CD4-positive, alpha-beta memory T cell (primary cell): ENCODE data around the gene TMEM156. TPM values are rescaled to one million over a fixed set of nuclear protein-coding genes. Genes with fewer than 3 reads are reported as not detected.

Experiments
- CTCF ChIA-PET: fragments of 350-600 bp; sonication (Branson Sonifier 250); formaldehyde crosslinking; loops from one replicate; lab custom pipeline; 2021; ENCODE audit warnings: inconsistent platforms; ENCODE audit not compliant: partially characterized antibody; lab: Charles Lee
- POLR2A ChIA-PET: fragments of 350-600 bp; sonication (Branson Sonifier 250); formaldehyde crosslinking; loops from one replicate; lab custom pipeline; 2021; ENCODE audit not compliant: partially characterized antibody; lab: Charles Lee
- DNase-seq, 5 donors: peaks; one replicate each; pipeline versions ENCODE4 v3.0.0 to v3.0.0-alpha.2; 2020 to 2022; ENCODE audit warnings: mixed read lengths in 1 of 5
- H3K27ac ChIP-seq: one replicate; pipeline ENCODE4 v1.7.0; 2013; ENCODE audit warnings: low read depth, low read length
- H3K27me3 ChIP-seq: 2 replicates; pipeline ENCODE4 v1.7.0; 2013; ENCODE audit warnings: mild to moderate bottlenecking, low read length, moderate library complexity; ENCODE audit not compliant: insufficient read depth
- H3K36me3 ChIP-seq: 2 replicates; pipeline ENCODE4 v1.7.0; 2013; ENCODE audit warnings: mild to moderate bottlenecking, low read length, moderate library complexity; ENCODE audit not compliant: insufficient read depth
- H3K4me1 ChIP-seq: 2 replicates; pipeline ENCODE4 v1.7.0; 2013; ENCODE audit warnings: mild to moderate bottlenecking, low read length, moderate library complexity; ENCODE audit not compliant: insufficient read depth
- H3K4me3 ChIP-seq, 2 donors: one replicate each; pipeline ENCODE4 v1.7.0; 2013; ENCODE audit warnings: low read length in 2 of 2, mild to moderate bottlenecking in 1 of 2
- H3K9me3 ChIP-seq, 2 donors: one replicate each; pipeline ENCODE4 v1.7.0; 2013; ENCODE audit warnings: low read length in 2 of 2, control low read depth in 1 of 2; ENCODE audit not compliant: control insufficient read depth in 1 of 2
- H3K27ac Mint-ChIP-seq, 7 donors: one replicate each; pipeline ENCODE4 v1.8.0; 2020 to 2021; ENCODE audit warnings: mixed read lengths in 7 of 7, mild to moderate bottlenecking in 6 of 7, inconsistent platforms in 3 of 7, moderate library complexity in 3 of 7
- H3K27me3 Mint-ChIP-seq, 2 donors: one replicate each; pipeline ENCODE4 v1.8.0; 2020 to 2021; ENCODE audit warnings: mixed read lengths in 2 of 2
- H3K36me3 Mint-ChIP-seq, 2 donors: one replicate each; pipeline ENCODE4 v1.8.0; 2020 to 2021; ENCODE audit warnings: mixed read lengths in 2 of 2, inconsistent platforms in 1 of 2, mild to moderate bottlenecking in 1 of 2
- H3K4me1 Mint-ChIP-seq, 4 donors: one replicate each; pipeline ENCODE4 v1.8.0; 2020 to 2021; ENCODE audit warnings: mixed read lengths in 4 of 4, mild to moderate bottlenecking in 1 of 4
- H3K4me3 Mint-ChIP-seq, 8 donors: one replicate each; pipeline ENCODE4 v1.8.0; 2020 to 2021; ENCODE audit warnings: mixed read lengths in 8 of 8, mild to moderate bottlenecking in 7 of 8, moderate library complexity in 6 of 8, inconsistent platforms in 3 of 8
- H3K9me3 Mint-ChIP-seq, 8 donors: one replicate each; pipeline ENCODE4 v1.8.0; 2020 to 2021; ENCODE audit warnings: mixed read lengths in 8 of 8, mild to moderate bottlenecking in 5 of 8, inconsistent platforms in 3 of 8, moderate library complexity in 1 of 8
- intact Hi-C: fragments of 100-400 bp; cut with micrococcal nuclease; formaldehyde crosslinking; loops from one replicate; pipeline ENCODE4 v1.15.1; 2023
- polyA plus RNA-seq, 2 donors: library from polyadenylated mRNA; unstranded; fragments of 300-500 nt; fragmentation: Illumina TruSeq; gene quantifications; one replicate each; pipeline ENCODE4 v1.2.3, GENCODE V29; 2021
- total RNA-seq, 2 experiments: library from RNA; stranded (reverse); gene quantifications; one replicate each; pipeline ENCODE4 v1.2.3, GENCODE V29; 2021

Gene TMEM156
- total and polyA plus RNA-seq, 4 experiments from 2014 or later, result 16.8 to 53.1 (median 32.8) TPM

DNA sequence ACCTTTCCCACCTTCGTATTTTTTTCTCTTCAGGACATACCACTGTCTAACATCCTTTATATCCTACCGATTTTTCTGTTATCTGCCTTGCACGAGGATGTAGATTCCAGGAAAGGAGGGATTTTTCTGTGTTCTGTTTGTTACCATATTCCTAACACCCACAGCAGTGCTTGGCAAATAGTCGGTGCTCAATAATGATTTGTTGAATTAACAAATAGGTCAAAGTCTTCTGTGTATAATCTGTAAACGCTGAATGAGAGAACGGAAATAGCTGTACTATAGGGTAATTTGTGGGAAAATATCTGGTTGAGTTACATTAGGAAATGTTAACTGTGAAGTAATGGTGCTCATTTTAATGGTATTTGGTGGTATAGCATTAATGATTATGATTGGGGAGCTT is 81.5 kb downstream of the TMEM156 start:
- no peaks in the 10 kb centered on the region for H3K9me3 Mint-ChIP-seq
- Histone ChIP-seq H3K27ac (no peak overlapping the region), H3K4me1 (peaks cover 21% of the 10 kb centered on the region), H3K36me3 (no peaks in the 10 kb centered on the region), H3K27me3 (no peaks in the 10 kb centered on the region), H3K4me3 (no peak overlapping the region), H3K9me3 (no peaks in the 10 kb centered on the region)
- intact Hi-C loops, result no loop called here
- ChIA-PET CTCF (interaction anchor here (1.6 to 2.0 kb wide), 3 partner anchors 10 to 185 kb away, joined by 4 to 6 read pairs (median 4); no protein-coding TSS in a partner anchor), POLR2A (interaction anchor here (0.6 to 1.9 kb wide), 4 partner anchors 8 to 508 kb away, joined by 3 to 9 read pairs (median 3); partner anchors contain the start of genes LIAS and RPL9)
- peaks cover 18 to 25% (median 19%) of the 10 kb centered on the region in 4 donors for H3K4me1 Mint-ChIP-seq
- H3K36me3 Mint-ChIP-seq, result no peaks in the 10 kb centered on the region
- peak overlapping the region; percentile 83 to 100 (median 97) for H3K27ac Mint-ChIP-seq
- peak overlapping the region in 1 of 8 donors; percentile 62 for H3K4me3 Mint-ChIP-seq
- H3K27me3 Mint-ChIP-seq, result no peaks in the 10 kb centered on the region
- no peak for DNase-seq

DNA sequence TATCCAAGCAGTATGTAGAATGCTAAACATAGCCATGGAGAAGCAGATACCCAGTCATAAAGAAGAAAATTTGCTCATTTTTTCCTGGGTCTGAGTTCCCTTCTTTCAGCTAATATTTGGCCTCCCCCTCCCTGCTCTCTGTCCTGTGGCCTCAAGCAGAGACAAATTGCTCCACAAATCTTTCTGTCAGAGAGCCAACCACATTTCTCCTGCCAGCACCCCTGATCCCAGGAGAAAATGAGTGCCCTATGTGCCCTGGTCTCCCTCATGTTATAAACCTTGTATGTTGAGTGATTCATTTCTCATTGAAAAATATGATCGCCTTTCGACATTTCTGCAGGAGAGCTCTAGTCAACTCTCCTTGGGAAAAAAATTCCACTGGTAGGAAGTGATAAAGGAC is 82.0 kb downstream of the TMEM156 start:
- no peak for DNase-seq
- intact Hi-C loops, result no loop called here
- POLR2A ChIA-PET, result interaction anchor here (0.8 to 1.9 kb wide), 7 partner anchors 8 to 96 kb away, joined by 3 to 9 read pairs (median 3); no protein-coding TSS in a partner anchor

DNA sequence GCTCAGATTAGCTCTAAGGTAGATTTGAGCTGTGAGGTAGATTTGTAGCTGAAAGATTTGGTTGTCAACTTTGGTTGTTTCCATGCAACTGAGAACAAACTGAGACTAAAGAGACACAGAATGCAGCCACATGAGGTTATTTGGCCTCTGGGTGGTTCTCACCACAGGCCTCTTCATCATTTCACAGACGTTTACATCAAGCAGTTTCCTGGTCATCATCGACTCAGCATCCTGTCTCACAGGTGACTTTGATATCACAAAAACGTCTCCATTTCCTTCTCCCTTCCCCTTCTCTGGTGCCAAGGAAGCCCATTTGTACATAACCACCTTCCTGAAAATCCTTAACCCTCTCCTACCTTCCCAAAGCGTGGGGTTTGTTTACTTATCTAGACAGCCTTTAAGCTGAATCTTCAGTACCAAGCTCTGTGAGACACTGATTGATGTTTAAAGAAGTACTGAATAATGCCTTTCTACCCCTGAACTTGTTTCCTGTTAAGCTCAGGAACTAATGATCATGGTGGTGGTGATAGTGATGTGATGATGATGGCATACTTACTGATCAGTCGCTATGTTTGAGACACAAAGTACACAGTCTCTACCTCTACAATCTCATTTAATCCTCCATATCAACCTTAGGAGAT is 82.7 kb downstream of the TMEM156 start:
- POLR2A ChIA-PET, result interaction anchor here (0.6 to 1.9 kb wide), 8 partner anchors 9 to 159 kb away, joined by 3 to 9 read pairs (median 3); no protein-coding TSS in a partner anchor
- Histone ChIP-seq H3K27me3 (no peaks in the 10 kb centered on the region), H3K27ac (peak overlapping the region; percentile 11), H3K36me3 (no peaks in the 10 kb centered on the region), H3K4me1 (peaks cover 21% of the 10 kb centered on the region), H3K4me3 (no peak overlapping the region), H3K9me3 (no peaks in the 10 kb centered on the region)
- peak; percentile 77 to 88 (median 82) for DNase-seq
- Mint-ChIP-seq H3K4me3 (peak overlapping the region in 6 of 8 donors; percentile 22 to 76 (median 62)), H3K9me3 (no peaks in the 10 kb centered on the region), H3K27ac (peak overlapping the region; percentile 83 to 100 (median 97)), H3K36me3 (no peaks in the 10 kb centered on the region), H3K4me1 (peaks cover 18 to 25% (median 19%) of the 10 kb centered on the region in 4 donors), H3K27me3 (no peaks in the 10 kb centered on the region)
- CTCF ChIA-PET, result interaction anchor here (0.8 to 3.3 kb wide), 11 partner anchors 9 to 232 kb away, joined by 3 to 16 read pairs (median 4); no protein-coding TSS in a partner anchor
- intact Hi-C loops, result loop anchor here (5.0 kb wide), 2 partner anchors 33 to 83 kb away; partner anchors contain the start of gene TMEM156

More for the DNA sequence above, 82.0 kb downstream of the TMEM156 start:
- Mint-ChIP-seq H3K9me3 (no peaks in the 10 kb centered on the region), H3K36me3 (no peaks in the 10 kb centered on the region), H3K27ac (peak overlapping the region; percentile 83 to 100 (median 97)), H3K4me1 (peaks cover 18 to 25% (median 19%) of the 10 kb centered on the region in 4 donors), H3K27me3 (no peaks in the 10 kb centered on the region), H3K4me3 (peak overlapping the region in 1 of 8 donors; percentile 62)
- peaks cover 21% of the 10 kb centered on the region for H3K4me1 ChIP-seq
- H3K9me3 ChIP-seq, result no peaks in the 10 kb centered on the region
- no peaks in the 10 kb centered on the region for H3K27me3 ChIP-seq
- no peak overlapping the region for H3K4me3 ChIP-seq
- no peaks in the 10 kb centered on the region for H3K36me3 ChIP-seq
- CTCF ChIA-PET, result interaction anchor here (0.8 to 3.3 kb wide), 11 partner anchors 9 to 232 kb away, joined by 3 to 16 read pairs (median 4); no protein-coding TSS in a partner anchor
- H3K27ac ChIP-seq, result peak overlapping the region; percentile 11

DNA sequence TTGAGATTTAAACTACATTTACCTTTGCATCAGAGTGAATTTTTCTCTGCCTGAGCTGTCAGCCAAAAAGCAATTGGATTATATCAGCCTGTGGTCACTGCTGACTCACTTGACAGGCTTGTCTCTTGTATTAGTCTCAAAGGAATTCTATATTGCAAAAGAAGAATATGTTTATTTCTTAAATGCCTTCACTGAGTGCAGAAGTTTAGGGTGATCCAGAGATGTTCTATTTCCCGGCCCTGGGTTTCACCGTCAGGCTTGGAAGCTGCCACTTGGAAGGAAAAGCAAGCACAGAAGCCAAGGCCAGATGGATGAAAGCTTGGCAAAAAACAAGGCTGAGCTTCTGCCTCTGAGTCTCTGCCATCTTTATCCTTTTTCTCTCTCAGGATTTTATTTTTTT is 83.7 kb downstream of the TMEM156 start:
- Histone ChIP-seq H3K36me3 (no peaks in the 10 kb centered on the region), H3K27me3 (no peaks in the 10 kb centered on the region), H3K4me1 (peaks cover 21% of the 10 kb centered on the region), H3K9me3 (no peaks in the 10 kb centered on the region), H3K27ac (no peak overlapping the region), H3K4me3 (no peak overlapping the region)
- H3K36me3 Mint-ChIP-seq, result no peaks in the 10 kb centered on the region
- intact Hi-C loops, result loop anchor here (5.0 kb wide), 2 partner anchors 34 to 84 kb away; partner anchors contain the start of gene TMEM156
- peak overlapping the region; percentile 83 to 100 (median 97) for H3K27ac Mint-ChIP-seq
- H3K4me3 Mint-ChIP-seq, result no peak overlapping the region
- ChIA-PET POLR2A (no interaction called here), CTCF (interaction anchor here (1.2 to 3.3 kb wide), 4 partner anchors 8 to 233 kb away, joined by 3 to 16 read pairs (median 6); no protein-coding TSS in a partner anchor)
- no peaks in the 10 kb centered on the region for H3K9me3 Mint-ChIP-seq
- peaks cover 18 to 25% (median 19%) of the 10 kb centered on the region in 4 donors for H3K4me1 Mint-ChIP-seq
- no peak for DNase-seq
- H3K27me3 Mint-ChIP-seq, result peaks cover 0 to 2% of the 10 kb centered on the region in 2 donors

DNA sequence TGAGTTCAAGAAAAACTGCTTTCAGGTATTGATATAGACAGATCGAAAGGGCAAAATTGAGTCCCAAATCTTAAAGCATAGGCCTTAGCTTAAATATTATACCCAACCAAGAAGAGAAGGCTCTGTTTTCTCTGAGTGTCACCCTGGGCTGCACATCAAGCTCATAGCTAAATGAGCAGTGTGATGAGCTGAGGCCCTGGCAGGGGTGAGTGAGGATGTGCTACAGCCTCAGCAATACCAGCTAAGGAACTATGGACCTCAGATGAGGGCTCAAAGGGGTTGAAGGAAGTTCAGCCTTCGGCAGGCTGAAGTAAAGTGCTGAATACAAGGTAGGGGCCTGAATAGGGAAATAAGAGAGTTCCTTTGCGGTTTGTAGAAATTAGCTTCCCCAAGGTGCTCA is 85.3 kb downstream of the TMEM156 start:
- Histone ChIP-seq H3K27me3 (no peaks in the 10 kb centered on the region), H3K9me3 (no peaks in the 10 kb centered on the region), H3K4me3 (no peak overlapping the region), H3K36me3 (no peaks in the 10 kb centered on the region), H3K4me1 (peaks cover 21% of the 10 kb centered on the region), H3K27ac (no peak overlapping the region)
- H3K27me3 Mint-ChIP-seq, result peaks cover 0 to 2% of the 10 kb centered on the region in 2 donors
- peaks cover 18 to 25% (median 19%) of the 10 kb centered on the region in 4 donors for H3K4me1 Mint-ChIP-seq
- DNase-seq, result no peak
- H3K36me3 Mint-ChIP-seq, result no peaks in the 10 kb centered on the region
- peak overlapping the region in 5 of 7 donors; percentile 49 to 79 (median 62) for H3K27ac Mint-ChIP-seq
- H3K4me3 Mint-ChIP-seq, result peak overlapping the region in 1 of 8 donors; percentile 22
- ChIA-PET POLR2A (no interaction called here), CTCF (interaction anchor here (1.2 to 3.3 kb wide), 2 partner anchors 45 to 189 kb away, joined by 3 to 16 read pairs; no protein-coding TSS in a partner anchor)
- no peaks in the 10 kb centered on the region for H3K9me3 Mint-ChIP-seq
- intact Hi-C loops, result loop anchor here (5.0 kb wide), 2 partner anchors 35 to 85 kb away; partner anchors contain the start of gene TMEM156

DNA sequence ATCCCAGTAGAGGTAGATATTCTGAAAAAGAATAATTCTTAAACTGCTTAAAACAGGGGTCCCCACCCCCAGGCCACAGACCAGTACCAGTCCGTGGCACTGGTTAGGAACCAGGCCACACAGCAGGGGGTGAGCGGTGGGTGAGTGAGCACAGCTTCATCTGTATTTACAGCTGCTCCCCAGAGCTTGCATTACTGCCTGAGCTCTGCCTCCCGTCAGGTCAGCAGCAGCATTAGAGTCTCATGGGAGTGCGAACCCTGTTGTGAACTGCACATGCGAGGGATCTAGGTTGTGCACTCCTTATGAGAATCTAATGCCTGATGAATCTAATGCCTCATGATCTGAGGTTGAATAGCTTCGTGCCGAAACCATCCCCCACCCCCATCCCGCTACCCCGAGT is 87.8 kb downstream of the TMEM156 start:
- ChIA-PET CTCF (no interaction called here), POLR2A (no interaction called here)
- Mint-ChIP-seq H3K27me3 (peaks cover 0 to 2% of the 10 kb centered on the region in 2 donors), H3K4me1 (peaks cover 8 to 12% (median 9%) of the 10 kb centered on the region in 4 donors), H3K9me3 (no peaks in the 10 kb centered on the region), H3K27ac (no peak overlapping the region), H3K36me3 (no peaks in the 10 kb centered on the region), H3K4me3 (no peak overlapping the region)
- intact Hi-C loops, result no loop called here
- no peaks in the 10 kb centered on the region for H3K36me3 ChIP-seq
- peaks cover 11% of the 10 kb centered on the region for H3K4me1 ChIP-seq
- no peaks in the 10 kb centered on the region for H3K27me3 ChIP-seq
- H3K4me3 ChIP-seq, result no peak overlapping the region
- no peak overlapping the region for H3K27ac ChIP-seq
- no peaks in the 10 kb centered on the region for H3K9me3 ChIP-seq
- no peak for DNase-seq

DNA sequence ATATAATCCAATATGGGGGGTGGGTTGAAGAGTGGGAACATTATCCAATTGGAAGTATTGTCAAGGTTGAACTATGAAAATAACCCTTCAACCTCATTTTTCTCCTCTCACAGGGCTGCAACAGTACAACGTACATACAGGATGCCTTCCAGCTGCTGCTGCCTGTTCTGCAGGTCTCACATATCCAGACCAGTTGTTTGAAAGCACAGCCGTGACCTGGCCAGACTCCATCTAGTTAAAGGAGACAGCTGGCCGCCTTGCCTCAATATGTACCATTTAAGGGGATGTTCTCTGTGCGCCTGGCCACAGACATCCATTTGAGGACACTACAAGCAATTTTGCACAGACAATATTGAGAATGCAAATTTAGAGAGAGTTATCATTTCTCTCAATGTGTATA is 88.9 kb downstream of the TMEM156 start:
- H3K9me3 ChIP-seq, result no peaks in the 10 kb centered on the region
- Mint-ChIP-seq H3K27me3 (peaks cover 0 to 2% of the 10 kb centered on the region in 2 donors), H3K9me3 (no peaks in the 10 kb centered on the region), H3K4me1 (peaks cover 0 to 4% (median 1%) of the 10 kb centered on the region in 4 donors), H3K27ac (no peak overlapping the region), H3K36me3 (no peaks in the 10 kb centered on the region), H3K4me3 (no peak overlapping the region)
- intact Hi-C loops, result no loop called here
- H3K4me1 ChIP-seq, result no peaks in the 10 kb centered on the region
- no peak overlapping the region for H3K27ac ChIP-seq
- ChIA-PET POLR2A (no interaction called here), CTCF (interaction anchor here (1.6 kb wide), 2 partner anchors 12 to 40 kb away, joined by 3 read pairs; no protein-coding TSS in a partner anchor)
- no peaks in the 10 kb centered on the region for H3K27me3 ChIP-seq
- no peaks in the 10 kb centered on the region for H3K36me3 ChIP-seq
- H3K4me3 ChIP-seq, result no peak overlapping the region
- no peak for DNase-seq
